Immature natural killer cell (primary cell): ENCODE results near the gene TMPRSS5. TPM values are rescaled to one million over a fixed set of nuclear protein-coding genes. Genes with fewer than 3 reads are reported as not detected.
"Not testable (repeated sequence)": the region's sequence is repeated elsewhere in the genome, so short reads cannot be mapped to it uniquely, and the experiment has no call there.

ENCODE experiments used
- DNase-seq, 3 donors: peaks; one replicate each; pipeline ENCODE4 v3.0.0; 2022; ENCODE audit warnings: mixed read lengths in 1 of 3
- H3K27ac Mint-ChIP-seq, 6 donors: one replicate each; pipeline ENCODE4 v1.8.0; 2020; ENCODE audit warnings: mixed read lengths in 6 of 6, mild to moderate bottlenecking in 5 of 6, inconsistent platforms in 4 of 6, moderate library complexity in 3 of 6
- H3K27me3 Mint-ChIP-seq, 3 donors: one replicate each; pipeline ENCODE4 v1.8.0; 2020 to 2021; ENCODE audit warnings: low read depth in 3 of 3, mild to moderate bottlenecking in 3 of 3, mixed read lengths in 3 of 3, moderate library complexity in 3 of 3, inconsistent platforms in 1 of 3
- H3K36me3 Mint-ChIP-seq, 3 donors: one replicate each; pipeline ENCODE4 v1.8.0; 2020; ENCODE audit warnings: mixed read lengths in 3 of 3, inconsistent platforms in 2 of 3, mild to moderate bottlenecking in 2 of 3
- H3K4me1 Mint-ChIP-seq, 2 donors: one replicate each; pipeline ENCODE4 v1.8.0; 2020; ENCODE audit warnings: inconsistent platforms in 2 of 2, mild to moderate bottlenecking in 2 of 2, mixed read lengths in 2 of 2, moderate library complexity in 1 of 2
- H3K4me3 Mint-ChIP-seq, 5 donors: one replicate each; pipeline ENCODE4 v1.8.0; 2020; ENCODE audit warnings: mild to moderate bottlenecking in 5 of 5, mixed read lengths in 5 of 5, inconsistent platforms in 3 of 5, moderate library complexity in 3 of 5
- H3K9me3 Mint-ChIP-seq, 6 donors: one replicate each; pipeline ENCODE4 v1.8.0; 2020; ENCODE audit warnings: mild to moderate bottlenecking in 6 of 6, mixed read lengths in 6 of 6, inconsistent platforms in 4 of 6, moderate library complexity in 3 of 6
- polyA plus RNA-seq, 3 donors: library from polyadenylated mRNA; unstranded; fragments of 300-500 nt; fragmentation: Illumina TruSeq; gene quantifications; one replicate each; pipeline ENCODE4 v1.2.3, GENCODE V29; 2021

The TMPRSS5 gene
- polyA plus RNA-seq, 3 donors from 2014 or later = not detected

GRCh38 chr11:113689768-113690618, 16.1 kb downstream of the TMPRSS5 start:
- Mint-ChIP-seq H3K36me3 (peaks cover 0 to 5% (median 3%) of the 10 kb centered on the region in 3 donors), H3K27me3 (peaks cover 0 to 2% (median 0%) of the 10 kb centered on the region in 3 donors), H3K27ac (no peak overlapping the region), H3K4me1 (peaks cover 0 to 4% of the 10 kb centered on the region in 2 donors), H3K9me3 (no peaks in the 10 kb centered on the region), H3K4me3 (no peak overlapping the region)
- no peak for DNase-seq

DNA sequence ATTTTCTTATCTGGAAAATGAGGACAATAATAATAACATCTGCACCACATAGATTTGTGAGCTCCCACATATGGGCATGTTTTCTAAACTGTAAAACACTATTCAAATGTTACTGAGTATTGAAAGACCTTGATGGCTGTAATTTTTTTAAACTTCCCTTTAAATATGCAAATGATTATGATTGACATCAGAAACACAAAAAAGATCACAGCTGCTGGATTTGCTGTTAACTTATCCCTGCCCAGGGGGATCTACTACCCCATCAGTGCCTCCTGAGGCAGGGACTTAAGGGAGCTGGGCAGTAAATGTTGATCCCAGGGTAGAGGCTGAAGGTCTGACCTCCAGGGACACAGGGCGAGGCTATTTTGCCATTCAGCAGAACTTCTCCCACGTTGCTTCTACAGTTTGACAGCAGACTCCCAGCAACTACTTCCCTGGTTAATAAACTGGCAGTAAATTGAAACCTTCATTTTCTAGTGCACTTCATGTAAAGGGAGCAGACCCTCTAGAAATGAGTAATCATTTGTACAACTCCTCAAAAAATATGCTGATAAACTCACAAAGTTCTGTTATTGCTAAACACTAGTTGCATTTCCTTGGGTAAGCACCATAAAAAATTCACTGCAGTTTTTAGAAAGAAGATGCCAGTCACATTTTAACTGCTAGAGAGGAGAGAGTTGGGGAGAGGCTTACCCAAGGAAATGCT, 20.3 kb downstream of the TMPRSS5 start:
- Mint-ChIP-seq H3K9me3 (no peaks in the 10 kb centered on the region), H3K27me3 (no peaks in the 10 kb centered on the region), H3K36me3 (peaks cover 0 to 5% (median 0%) of the 10 kb centered on the region in 3 donors), H3K27ac (no peak overlapping the region), H3K4me1 (no peaks in the 10 kb centered on the region), H3K4me3 (no peak overlapping the region)
- DNase-seq = no peak

GRCh38 chr11:113684496-113684895, 21.6 kb downstream of the TMPRSS5 start:
- Mint-ChIP-seq H3K4me1 (no peaks in the 10 kb centered on the region), H3K4me3 (no peak overlapping the region), H3K27ac (no peak overlapping the region), H3K27me3 (no peaks in the 10 kb centered on the region), H3K9me3 (no peaks in the 10 kb centered on the region), H3K36me3 (peaks cover 0 to 5% (median 0%) of the 10 kb centered on the region in 3 donors)
- no peak for DNase-seq

- H3K36me3 Mint-ChIP-seq = peaks cover 0 to 5% (median 0%) of the 10 kb centered on the region in 3 donors
- no peak overlapping the region for H3K27ac Mint-ChIP-seq
- DNase-seq = no peak
- H3K4me1 Mint-ChIP-seq = no peaks in the 10 kb centered on the region
- H3K27me3 Mint-ChIP-seq = no peaks in the 10 kb centered on the region
- no peaks in the 10 kb centered on the region for H3K9me3 Mint-ChIP-seq
- no peak overlapping the region for H3K4me3 Mint-ChIP-seq
These were observed 22.5 kb downstream of the TMPRSS5 start for GRCh38 chr11:113683481-113684046.

DNA sequence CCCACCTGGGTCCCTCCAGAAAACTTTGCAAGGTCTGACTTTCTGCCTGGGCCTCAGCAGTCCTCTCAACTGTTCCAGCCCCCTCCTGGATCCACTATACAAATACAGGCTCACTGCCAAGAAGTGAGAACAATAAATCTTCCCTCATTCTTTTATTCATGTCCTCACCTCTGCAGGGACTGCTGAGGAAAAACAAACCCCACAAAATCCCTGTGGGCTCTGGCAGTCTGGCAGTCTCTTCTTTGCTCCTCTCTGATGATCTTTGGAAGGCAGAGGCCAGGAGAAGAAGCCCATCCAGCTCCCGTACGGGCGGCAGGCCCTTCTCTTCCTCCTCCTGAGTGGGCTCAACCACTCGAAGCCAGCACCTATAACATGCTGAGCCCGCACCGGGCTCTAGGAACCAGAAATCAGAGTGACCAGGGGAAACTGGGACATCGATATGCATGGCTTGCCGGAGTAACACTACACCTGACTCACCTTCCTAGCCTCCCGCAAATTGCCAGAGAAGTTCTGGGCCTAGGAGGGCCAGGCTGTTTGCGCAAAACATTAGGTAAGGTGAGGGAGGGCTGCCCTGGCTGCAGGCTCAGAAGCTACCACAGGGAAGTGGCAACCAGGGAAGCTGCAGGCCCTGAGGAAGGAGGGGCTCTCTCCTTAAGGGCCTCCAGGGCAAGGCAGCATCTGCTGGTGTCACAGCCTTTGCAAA, 24.2 kb downstream of the TMPRSS5 start:
- Mint-ChIP-seq H3K36me3 (peaks cover 0 to 5% (median 0%) of the 10 kb centered on the region in 3 donors), H3K27ac (no peak overlapping the region), H3K4me1 (no peaks in the 10 kb centered on the region), H3K9me3 (no peaks in the 10 kb centered on the region), H3K27me3 (no peaks in the 10 kb centered on the region), H3K4me3 (no peak overlapping the region)
- no peak for DNase-seq

DNA sequence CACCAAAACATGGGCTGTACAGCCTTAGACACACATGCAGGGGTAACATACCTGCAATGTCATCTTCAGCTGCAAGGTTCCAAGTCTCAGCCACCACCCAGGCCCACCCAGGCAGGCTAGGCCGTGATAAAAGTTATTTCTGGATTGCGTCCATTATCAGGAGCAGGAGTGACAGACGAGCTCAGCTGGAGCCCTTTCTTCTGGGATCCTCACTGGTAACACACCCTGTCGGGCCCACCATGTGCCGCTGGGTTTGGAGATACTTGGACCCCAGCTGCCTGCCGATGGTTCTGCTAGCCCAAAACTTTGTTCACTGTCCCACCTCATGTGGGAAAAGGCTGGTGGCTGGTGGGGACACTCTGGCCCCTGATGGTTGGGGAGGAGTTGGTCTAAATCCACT, 24.8 kb downstream of the TMPRSS5 start:
- Mint-ChIP-seq H3K27me3 (peaks cover 0 to 1% (median 0%) of the 10 kb centered on the region in 3 donors), H3K36me3 (peaks cover 0 to 5% (median 0%) of the 10 kb centered on the region in 3 donors), H3K27ac (no peak overlapping the region), H3K4me3 (no peak overlapping the region), H3K4me1 (no peaks in the 10 kb centered on the region), H3K9me3 (no peaks in the 10 kb centered on the region)
- no peak for DNase-seq

DNA sequence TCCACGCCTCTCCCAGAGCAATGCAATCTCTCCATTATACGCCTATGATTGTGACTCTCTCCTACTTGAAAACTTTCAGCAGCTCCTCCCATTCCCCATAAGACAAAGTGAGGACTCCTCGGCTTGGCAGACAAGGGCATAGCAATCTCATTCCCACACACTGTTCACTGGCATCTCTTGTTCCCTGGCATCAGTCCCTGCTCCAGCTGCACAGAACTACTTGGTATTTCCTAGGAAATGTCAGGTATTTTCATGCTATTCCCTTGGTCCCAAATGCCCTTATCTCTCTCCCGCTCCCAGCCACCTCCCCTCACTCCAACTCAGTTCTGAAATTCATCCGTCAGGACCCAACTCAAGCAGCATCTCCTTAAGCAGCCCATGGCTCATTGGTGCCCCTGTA, 28.4 kb downstream of the TMPRSS5 start:
- Mint-ChIP-seq H3K4me1 (peaks cover 0 to 12% of the 10 kb centered on the region in 2 donors), H3K27ac (no peak overlapping the region), H3K36me3 (no peaks in the 10 kb centered on the region), H3K4me3 (no peak overlapping the region), H3K27me3 (peaks cover 0 to 1% (median 0%) of the 10 kb centered on the region in 3 donors), H3K9me3 (no peaks in the 10 kb centered on the region)
- DNase-seq = no peak

DNA sequence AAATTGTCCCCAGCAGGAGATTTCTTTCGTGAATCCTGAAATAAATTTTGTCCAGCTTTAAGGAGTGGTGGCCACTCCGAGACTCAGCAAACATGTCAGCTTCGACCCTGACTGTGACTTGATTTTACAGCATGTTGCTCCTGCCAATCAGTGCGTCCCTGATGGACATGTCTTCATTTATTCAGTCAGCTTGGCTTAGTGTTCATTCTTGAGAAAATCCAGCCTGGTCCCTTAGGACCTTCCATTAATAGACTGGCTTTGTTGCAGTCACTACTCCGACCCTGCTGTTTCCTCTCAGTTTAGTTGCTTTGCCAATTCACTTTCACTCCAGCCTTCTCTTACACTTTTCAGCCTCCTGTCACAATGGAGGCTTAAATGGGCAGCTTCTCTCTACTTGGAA, 30.5 kb downstream of the TMPRSS5 start:
- Mint-ChIP-seq H3K36me3 (no peaks in the 10 kb centered on the region), H3K9me3 (no peaks in the 10 kb centered on the region), H3K4me1 (peaks cover 0 to 12% of the 10 kb centered on the region in 2 donors), H3K27ac (peak overlapping the region in 1 of 6 donors; percentile 8), H3K4me3 (no peak overlapping the region), H3K27me3 (peaks cover 0 to 2% (median 1%) of the 10 kb centered on the region in 3 donors)
- DNase-seq = no peak

GRCh38 chr11:113675003-113675561, 31.0 kb downstream of the TMPRSS5 start:
- H3K4me3 Mint-ChIP-seq = no peak overlapping the region
- peaks cover 0 to 2% (median 1%) of the 10 kb centered on the region in 3 donors for H3K27me3 Mint-ChIP-seq
- H3K36me3 Mint-ChIP-seq = no peaks in the 10 kb centered on the region
- DNase-seq = peak in 1 of 3 donors; percentile 6
- H3K4me1 Mint-ChIP-seq = peaks cover 0 to 12% of the 10 kb centered on the region in 2 donors
- no peaks in the 10 kb centered on the region for H3K9me3 Mint-ChIP-seq
- peak overlapping the region in 1 of 6 donors; percentile 8 for H3K27ac Mint-ChIP-seq

DNA sequence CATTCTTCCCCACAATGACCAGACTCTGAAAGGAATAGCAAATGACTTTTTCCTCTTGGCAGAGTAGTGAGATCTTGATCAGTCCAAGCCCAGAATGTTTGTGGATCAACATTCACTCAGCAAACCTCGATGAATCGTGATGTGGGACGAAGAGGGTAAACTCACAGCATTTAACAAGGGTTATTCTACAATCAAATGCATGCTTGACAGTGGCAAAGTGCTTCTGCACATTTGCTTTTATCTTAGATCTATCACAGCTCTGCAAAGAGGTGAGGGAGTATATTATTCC, 31.8 kb downstream of the TMPRSS5 start:
- Mint-ChIP-seq H3K27ac (no peak overlapping the region), H3K4me1 (peaks cover 0 to 12% of the 10 kb centered on the region in 2 donors), H3K4me3 (no peak overlapping the region), H3K36me3 (no peaks in the 10 kb centered on the region), H3K9me3 (no peaks in the 10 kb centered on the region), H3K27me3 (peaks cover 0 to 4% (median 2%) of the 10 kb centered on the region in 3 donors)
- no peak for DNase-seq

DNA sequence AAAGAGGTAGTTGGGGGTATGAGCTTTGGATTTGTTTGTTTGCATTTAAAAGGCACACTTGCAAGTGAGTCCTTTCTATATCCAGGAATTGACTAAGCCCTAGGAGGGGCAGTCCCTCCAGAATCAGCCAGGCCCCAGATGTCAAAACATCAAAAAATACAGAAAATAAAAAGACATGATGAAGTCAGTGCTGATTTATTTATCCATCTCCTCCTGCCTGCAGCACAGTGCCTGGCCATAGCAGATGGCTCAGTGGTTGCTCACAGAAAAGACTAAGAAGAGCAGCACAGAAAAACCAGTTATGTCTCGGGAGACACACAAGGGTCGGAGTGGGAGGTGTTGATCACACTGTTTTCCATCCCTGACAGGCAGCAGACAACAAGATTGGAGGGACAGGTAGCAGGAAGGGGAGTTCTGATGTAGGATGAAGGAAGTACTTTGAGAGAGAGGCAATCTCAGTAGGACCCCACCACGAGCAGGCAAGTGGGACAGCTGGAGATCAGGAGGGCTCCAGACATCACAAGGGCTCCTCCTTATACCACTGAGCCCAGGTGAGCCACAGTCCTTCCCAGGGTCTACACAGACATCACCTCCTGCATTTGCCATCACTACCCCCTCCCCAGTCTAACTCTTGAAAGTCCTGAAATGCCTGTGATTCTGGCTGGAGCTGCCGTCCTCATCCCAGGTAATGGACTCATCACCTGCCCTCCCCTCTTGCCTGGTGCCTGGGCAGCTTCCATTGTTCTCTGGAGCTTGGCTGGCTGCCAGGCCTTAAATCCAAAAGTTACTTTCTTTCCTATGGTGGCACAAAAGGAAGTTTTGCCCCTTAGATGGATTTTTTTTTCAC, 32.3 kb downstream of the TMPRSS5 start:
- peaks cover 0 to 4% (median 4%) of the 10 kb centered on the region in 3 donors for H3K27me3 Mint-ChIP-seq
- DNase-seq = no peak
- no peak overlapping the region for H3K4me3 Mint-ChIP-seq
- H3K36me3 Mint-ChIP-seq = no peaks in the 10 kb centered on the region
- no peak overlapping the region for H3K27ac Mint-ChIP-seq
- H3K4me1 Mint-ChIP-seq = peaks cover 0 to 12% of the 10 kb centered on the region in 2 donors
- peaks cover 0 to 2% (median 0%) of the 10 kb centered on the region in 6 donors for H3K9me3 Mint-ChIP-seq

DNA sequence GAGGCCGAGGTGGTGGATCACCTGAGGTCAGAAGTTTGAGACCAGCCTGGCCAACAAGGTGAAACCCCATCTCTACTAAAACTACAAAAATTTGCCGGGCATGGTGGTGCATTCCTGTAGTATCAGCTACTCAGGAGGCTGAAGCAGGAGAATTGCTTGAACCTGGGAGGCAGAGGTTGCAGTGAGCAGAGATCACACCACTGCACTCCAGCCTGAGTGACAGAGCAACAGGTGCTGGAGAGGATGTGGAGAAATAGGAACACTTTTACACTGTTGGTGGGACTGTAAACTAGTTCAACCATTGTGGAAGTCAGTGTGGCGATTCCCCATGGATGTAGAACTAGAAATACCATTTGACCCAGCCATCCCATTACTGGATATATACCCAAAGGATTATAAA, 34.2 kb downstream of the TMPRSS5 start:
- DNase-seq, H3K9me3 Mint-ChIP-seq, H3K4me3 Mint-ChIP-seq, H3K36me3 Mint-ChIP-seq, H3K27ac Mint-ChIP-seq, H3K27me3 Mint-ChIP-seq: not testable (repeated sequence)
- peaks cover 0 to 12% of the 10 kb centered on the region in 2 donors for H3K4me1 Mint-ChIP-seq

GRCh38 chr11:113670831-113671215, 35.3 kb downstream of the TMPRSS5 start:
- H3K36me3 Mint-ChIP-seq = no peaks in the 10 kb centered on the region

More at GRCh38 chr11:113670831-113671215, 35.3 kb downstream of the TMPRSS5 start:
- H3K9me3 Mint-ChIP-seq = peaks cover 2 to 14% (median 10%) of the 10 kb centered on the region in 6 donors
- peaks cover 0 to 9% (median 2%) of the 10 kb centered on the region in 3 donors for H3K27me3 Mint-ChIP-seq
- no peak overlapping the region for H3K27ac Mint-ChIP-seq
- H3K4me3 Mint-ChIP-seq = no peak overlapping the region
- DNase-seq = no peak
- H3K4me1 Mint-ChIP-seq = peaks cover 0 to 12% of the 10 kb centered on the region in 2 donors
